ENCODE measurements around the gene COPS7B. TPM values are rescaled to one million over a fixed set of nuclear protein-coding genes. Genes with fewer than 3 reads are reported as not detected.

Gene COPS7B
- total RNA-seq (15.9 and 16.3 TPM in 2 replicates), polyA plus RNA-seq (30.8 and 40.3 TPM in 2 replicates)

DNA sequence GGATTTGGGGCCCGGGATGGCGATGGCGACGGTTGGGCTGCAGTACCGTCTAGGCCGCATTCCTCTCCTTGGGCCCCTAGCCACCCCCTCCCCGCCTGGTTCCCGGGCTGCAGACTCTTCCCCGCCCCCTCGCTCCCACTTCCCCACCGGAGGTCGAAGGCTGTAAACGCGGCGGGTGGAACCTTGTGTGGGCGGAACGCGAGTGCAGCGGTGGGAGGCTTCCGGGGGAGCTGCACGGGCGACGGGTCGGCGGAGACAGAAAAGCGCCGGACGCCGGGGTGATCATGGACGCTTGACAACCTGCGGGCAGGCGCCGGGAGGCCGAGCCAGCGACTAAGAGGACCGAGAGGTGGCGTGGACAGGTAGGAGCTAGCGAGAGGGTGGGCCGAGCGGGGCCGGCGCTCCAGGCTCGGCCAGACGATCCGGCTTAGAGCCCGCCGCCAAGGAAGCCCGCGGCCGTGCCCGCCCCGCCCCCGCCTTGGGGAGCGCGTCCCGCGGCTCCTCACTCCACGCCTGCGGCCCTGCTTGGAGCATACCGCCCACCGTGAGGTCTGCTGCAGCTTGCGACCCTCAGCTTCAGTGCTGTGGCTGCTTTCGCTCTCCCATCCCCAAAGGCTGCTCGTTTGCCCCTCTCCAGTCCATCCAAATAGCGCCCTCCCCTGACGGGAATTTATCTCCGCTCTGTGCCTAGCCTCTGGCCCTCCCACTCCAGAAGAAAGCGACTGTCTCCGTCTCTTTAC lies at the start of gene COPS7B:
Gene COPS7B, plus strand, starts transcription at position 269 of the 740 bp plus-strand sequence. CDS start 2,126 bp downstream, outside the sequence.
- DNase-seq (ENCODE audit: low spot score), result peak; percentile 92
- TF ChIP-seq CTCF (IDR thresholded peaks at IDR 0.05; ENCODE audit: poor library complexity) (peak; percentile 52), EZH2 (IDR thresholded peaks at IDR 0.05; ENCODE audit: borderline replicate concordance) (no peak), EZH2phosphoT487 (IDR thresholded peaks at IDR 0.05; ENCODE audit: low read depth, severe bottlenecking, unreplicated experiment) (no peak)
- peak within 1 kb of the TSS; percentile 76 for H3K27ac ChIP-seq
- H3K9me3 ChIP-seq (ENCODE audit: low read depth), result no peaks in the 10 kb centered on the region
- H2AFZ ChIP-seq, result peak within 1 kb of the TSS; percentile 98
- peak within 1 kb of the TSS; percentile 86 for H3K4me3 ChIP-seq
- no peaks in the 10 kb centered on the region for H3K9me2 ChIP-seq (replicated peaks; ENCODE audit: insufficient read depth)
- no peaks in the 10 kb centered on the region for H3K36me3 ChIP-seq (replicated peaks; ENCODE audit: insufficient read depth, low read depth)
- H4K20me1 ChIP-seq (ENCODE audit: insufficient read depth, poor library complexity, severe bottlenecking), result peaks cover 7% of the 10 kb centered on the region
- peaks cover 82% of the 10 kb centered on the region for H3K79me2 ChIP-seq
- WGBS (ENCODE audit: low lambda C conversion rate, missing lambda C conversion rate), result 2% methylated on average over 44 of the region's 69 CpGs
- H3K4me1 ChIP-seq (ENCODE audit: insufficient read depth), result peaks cover 21% of the 10 kb centered on the region
- no peaks in the 10 kb centered on the region for H3K27me3 ChIP-seq
- H3K4me2 ChIP-seq, result peak within 1 kb of the TSS; percentile 89

- H4K20me1 ChIP-seq (ENCODE audit: insufficient read depth, poor library complexity, severe bottlenecking), result no peaks in the 10 kb centered on the region
- no peak overlapping the region for H2AFZ ChIP-seq
- no peaks in the 10 kb centered on the region for H3K9me3 ChIP-seq (ENCODE audit: low read depth)
- no peaks in the 10 kb centered on the region for H3K27me3 ChIP-seq
- no peaks in the 10 kb centered on the region for H3K36me3 ChIP-seq (replicated peaks; ENCODE audit: insufficient read depth, low read depth)
- no peak overlapping the region for H3K4me2 ChIP-seq
- DNase-seq (ENCODE audit: low spot score), result no peak
- 91% methylated on average over 7 of the region's 7 CpGs for WGBS (ENCODE audit: low lambda C conversion rate, missing lambda C conversion rate)
- no peak overlapping the region for H3K4me3 ChIP-seq
- H3K27ac ChIP-seq, result no peak overlapping the region
- no peaks in the 10 kb centered on the region for H3K4me1 ChIP-seq (ENCODE audit: insufficient read depth)
- no peaks in the 10 kb centered on the region for H3K9me2 ChIP-seq (replicated peaks; ENCODE audit: insufficient read depth)
- no peak for TF ChIP-seq EZH2 (IDR thresholded peaks at IDR 0.05; ENCODE audit: borderline replicate concordance)
- no peak for TF ChIP-seq CTCF (IDR thresholded peaks at IDR 0.05; ENCODE audit: poor library complexity)
- TF ChIP-seq EZH2phosphoT487 (IDR thresholded peaks at IDR 0.05; ENCODE audit: low read depth, severe bottlenecking, unreplicated experiment), result no peak
- no peaks in the 10 kb centered on the region for H3K79me2 ChIP-seq
Observed at GRCh38 chr2:231737761-231738160, 48.5 kb upstream of the COPS7B start.

DNA sequence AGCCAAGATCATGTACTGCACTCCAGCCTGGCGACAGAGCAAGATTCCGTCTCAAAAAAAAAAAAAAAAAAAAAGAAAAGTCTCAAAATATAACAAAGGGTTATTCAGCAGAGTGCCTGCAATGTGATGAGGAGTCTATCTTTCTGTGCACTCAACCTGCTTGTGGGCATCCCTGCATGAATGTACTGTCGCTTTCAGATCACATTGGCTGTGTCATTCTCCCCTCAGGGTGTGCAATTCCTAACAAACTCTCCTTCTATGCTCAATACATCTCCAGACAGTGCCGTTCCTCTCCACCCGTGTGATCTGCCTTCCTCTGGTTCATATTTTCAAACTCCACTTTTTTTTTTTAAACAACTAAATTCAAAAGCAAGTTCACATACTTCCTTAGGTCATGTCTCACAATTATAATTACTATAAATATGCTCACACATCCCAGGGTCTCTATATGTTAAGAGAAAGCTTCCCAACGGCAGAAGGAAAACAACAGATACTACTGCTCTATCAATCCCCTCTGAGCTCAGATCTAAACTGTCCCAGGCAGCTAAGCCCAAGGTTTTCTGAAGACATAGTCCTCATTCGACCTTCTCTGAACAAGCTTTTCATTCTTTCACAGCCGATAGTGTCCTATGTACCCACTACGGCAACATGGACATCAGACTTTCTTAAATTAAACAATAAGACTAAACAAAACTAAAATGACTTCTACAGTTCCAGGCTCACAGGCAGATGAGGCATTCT lies 42.7 kb upstream of the COPS7B start:
- Histone ChIP-seq H3K27me3 (no peaks in the 10 kb centered on the region), H3K4me1 (ENCODE audit: insufficient read depth) (no peaks in the 10 kb centered on the region), H3K9me3 (ENCODE audit: low read depth) (no peaks in the 10 kb centered on the region), H3K27ac (no peak overlapping the region), H4K20me1 (ENCODE audit: insufficient read depth, poor library complexity, severe bottlenecking) (no peaks in the 10 kb centered on the region), H3K36me3 (replicated peaks; ENCODE audit: insufficient read depth, low read depth) (no peaks in the 10 kb centered on the region), H3K4me2 (no peak overlapping the region), H3K79me2 (no peaks in the 10 kb centered on the region), H3K9me2 (replicated peaks; ENCODE audit: insufficient read depth) (no peaks in the 10 kb centered on the region), H3K4me3 (no peak overlapping the region), H2AFZ (no peak overlapping the region)
- WGBS (ENCODE audit: low lambda C conversion rate, missing lambda C conversion rate), result 91% methylated on average over 9 of the region's 9 CpGs
- no peak for DNase-seq (ENCODE audit: low spot score)
- TF ChIP-seq EZH2phosphoT487 (IDR thresholded peaks at IDR 0.05; ENCODE audit: low read depth, severe bottlenecking, unreplicated experiment) (no peak), EZH2 (IDR thresholded peaks at IDR 0.05; ENCODE audit: borderline replicate concordance) (no peak), CTCF (IDR thresholded peaks at IDR 0.05; ENCODE audit: poor library complexity) (no peak)

Data from hepatocyte (in vitro differentiated cells).